ENCODE results near the gene IPPK.
"Not testable (repeated sequence)": the region's sequence is repeated elsewhere in the genome, so short reads cannot be mapped to it uniquely, and the experiment has no call there.

Gene IPPK

DNA sequence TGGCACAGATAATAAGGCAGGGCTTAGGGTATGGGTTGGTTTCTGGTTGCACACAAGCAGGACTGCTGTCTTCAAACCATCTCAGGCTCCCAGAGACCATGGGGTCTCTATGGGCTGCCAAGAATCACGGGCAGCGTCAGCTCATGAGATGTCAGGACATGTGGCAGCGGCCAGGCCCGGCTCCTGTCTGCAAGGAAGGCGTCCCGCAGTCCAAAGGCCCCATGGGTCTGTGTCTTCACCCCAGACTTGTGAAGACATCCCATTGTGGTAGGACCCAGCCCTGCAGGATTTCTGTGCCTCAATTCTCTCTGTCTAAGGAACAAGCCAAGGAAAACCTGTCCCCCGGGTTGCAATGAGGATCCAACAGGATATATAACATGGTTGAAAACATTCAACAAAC is 32.6 kb downstream of the IPPK start:
- peaks cover 89% of the 10 kb centered on the region for H3K36me3 ChIP-seq (ENCODE audit: control insufficient read depth, insufficient read depth, low read length)

GRCh38 chr9:92636627-92637026 is 33.3 kb downstream of the IPPK start:
- no peaks in the 10 kb centered on the region for H3K4me1 ChIP-seq (ENCODE audit: control insufficient read depth, insufficient read depth, low read length, poor library complexity, severe bottlenecking)

More for the DNA sequence above, 32.6 kb downstream of the IPPK start:
- Histone ChIP-seq H3K27ac (ENCODE audit: low read depth, low read length, severe bottlenecking) (no peak overlapping the region), H3K9me3 (ENCODE audit: control insufficient read depth, low read length) (no peaks in the 10 kb centered on the region), H3K4me3 (ENCODE audit: extremely low read depth, insufficient read depth, low read length, poor library complexity, severe bottlenecking) (no peak overlapping the region), H3K4me1 (ENCODE audit: control insufficient read depth, insufficient read depth, low read length, poor library complexity, severe bottlenecking) (no peaks in the 10 kb centered on the region)
- 86 to 100% methylated on average over 4 to 6 of the region's 7 CpGs for WGBS, 2 experiments (ENCODE audit: insufficient coverage in 2 of 2)

DNA sequence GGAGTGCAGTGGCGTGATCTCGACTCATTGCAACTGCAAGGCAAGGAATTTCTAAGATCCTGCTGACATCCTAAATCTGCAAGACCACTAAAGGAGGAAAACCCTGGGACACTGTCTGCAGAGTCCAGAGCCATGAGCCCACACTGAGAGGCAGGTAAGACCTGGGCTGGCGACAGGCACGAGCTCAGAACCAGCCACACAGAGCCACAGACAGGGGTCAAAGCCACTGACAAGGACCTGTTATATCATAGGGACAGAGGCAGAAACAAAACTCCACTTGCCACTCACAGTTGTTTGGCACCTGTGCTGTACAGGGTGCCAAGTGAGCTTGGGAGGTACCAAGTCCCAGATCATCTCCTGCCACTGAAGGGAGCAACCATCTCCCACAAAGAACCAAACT is 34.2 kb downstream of the IPPK start:
- Histone ChIP-seq H3K36me3 (ENCODE audit: control insufficient read depth, insufficient read depth, low read length) (peaks cover 92% of the 10 kb centered on the region), H3K4me3 (ENCODE audit: extremely low read depth, insufficient read depth, low read length, poor library complexity, severe bottlenecking) (no peak overlapping the region), H3K4me1 (ENCODE audit: control insufficient read depth, insufficient read depth, low read length, poor library complexity, severe bottlenecking) (no peaks in the 10 kb centered on the region), H3K9me3 (ENCODE audit: control insufficient read depth, low read length) (no peaks in the 10 kb centered on the region), H3K27ac (ENCODE audit: low read depth, low read length, severe bottlenecking) (no peak overlapping the region)
- WGBS, 2 experiments (ENCODE audit: insufficient coverage in 2 of 2): 82 to 97% methylated on average over 4 of the region's 4 CpGs

More at GRCh38 chr9:92636627-92637026, 33.3 kb downstream of the IPPK start:
- Histone ChIP-seq H3K4me3 (ENCODE audit: extremely low read depth, insufficient read depth, low read length, poor library complexity, severe bottlenecking) (no peak overlapping the region), H3K27ac (ENCODE audit: low read depth, low read length, severe bottlenecking) (no peak overlapping the region), H3K9me3 (ENCODE audit: control insufficient read depth, low read length) (no peaks in the 10 kb centered on the region), H3K36me3 (ENCODE audit: control insufficient read depth, insufficient read depth, low read length) (peaks cover 92% of the 10 kb centered on the region)
- 86 to 93% methylated on average over 2 to 3 of the region's 3 CpGs for WGBS, 2 experiments (ENCODE audit: insufficient coverage in 2 of 2)

DNA sequence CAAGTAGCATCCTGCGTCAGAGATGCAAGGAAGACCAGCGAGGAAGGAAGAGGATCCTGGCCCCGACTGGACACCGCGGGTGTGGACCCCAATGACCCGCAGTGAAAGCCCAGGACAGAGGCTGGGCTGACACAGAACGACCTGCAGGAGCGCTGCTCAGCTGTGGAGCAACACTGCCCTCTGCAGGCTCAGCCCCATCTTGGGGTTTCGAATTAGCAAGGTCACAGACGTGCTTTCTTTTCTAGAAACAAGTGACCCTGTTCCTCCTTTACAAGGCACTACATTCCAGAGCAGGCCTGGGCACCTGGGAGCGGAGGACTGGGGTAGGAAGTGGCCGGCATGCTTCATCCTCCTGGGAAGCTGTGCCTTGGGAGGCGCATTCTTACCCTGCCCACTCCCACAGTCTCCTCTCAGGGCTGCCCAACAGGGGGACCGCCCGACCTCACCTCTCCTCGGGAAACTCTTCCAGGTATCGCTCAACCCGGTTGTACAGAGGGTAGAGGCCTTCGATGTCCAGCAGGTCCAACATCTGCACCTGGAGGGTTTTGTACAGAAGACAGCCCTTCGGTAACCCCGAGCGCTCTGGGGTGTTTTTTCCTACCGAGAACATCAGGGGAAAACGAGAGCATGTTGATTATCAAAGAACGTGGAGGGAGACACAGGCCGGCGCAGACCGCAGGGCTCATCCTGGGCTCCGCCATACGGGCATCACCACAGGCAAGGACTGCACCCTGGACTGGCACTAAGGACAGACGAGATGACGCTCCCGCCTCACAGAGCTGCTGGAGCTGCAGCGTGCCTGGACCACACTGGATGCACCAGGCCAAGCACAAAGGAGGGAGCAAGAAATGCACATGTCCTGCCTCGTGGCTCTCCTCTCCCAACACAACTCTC is 35.0 kb downstream of the IPPK start:
- H3K9me3 ChIP-seq (ENCODE audit: control insufficient read depth, low read length): no peaks in the 10 kb centered on the region
- H3K4me1 ChIP-seq (ENCODE audit: control insufficient read depth, insufficient read depth, low read length, poor library complexity, severe bottlenecking): no peaks in the 10 kb centered on the region
- H3K27ac ChIP-seq (ENCODE audit: low read depth, low read length, severe bottlenecking): no peak overlapping the region
- no peak overlapping the region for H3K4me3 ChIP-seq (ENCODE audit: extremely low read depth, insufficient read depth, low read length, poor library complexity, severe bottlenecking)
- peaks cover 86% of the 10 kb centered on the region for H3K36me3 ChIP-seq (ENCODE audit: control insufficient read depth, insufficient read depth, low read length)
- WGBS, 2 experiments (ENCODE audit: insufficient coverage in 2 of 2): 69 to 71% methylated on average over 28 to 32 of the region's 35 CpGs

- 88 to 100% methylated on average over 3 to 5 of the region's 9 CpGs for WGBS, 2 experiments (ENCODE audit: insufficient coverage in 2 of 2)
- H3K36me3 ChIP-seq (ENCODE audit: control insufficient read depth, insufficient read depth, low read length): peaks cover 77% of the 10 kb centered on the region
- no peaks in the 10 kb centered on the region for H3K9me3 ChIP-seq (ENCODE audit: control insufficient read depth, low read length)
- H3K27ac ChIP-seq (ENCODE audit: low read depth, low read length, severe bottlenecking): no peak overlapping the region
- H3K4me3 ChIP-seq (ENCODE audit: extremely low read depth, insufficient read depth, low read length, poor library complexity, severe bottlenecking): no peak overlapping the region
- H3K4me1 ChIP-seq (ENCODE audit: control insufficient read depth, insufficient read depth, low read length, poor library complexity, severe bottlenecking): no peaks in the 10 kb centered on the region
Measured at GRCh38 chr9:92633614-92634278, 36.2 kb downstream of the IPPK start.

GRCh38 chr9:92632641-92633040 is 37.3 kb downstream of the IPPK start:
- WGBS, 2 experiments (ENCODE audit: insufficient coverage in 2 of 2): 96 to 97% methylated on average over 5 of the region's 5 CpGs
- Histone ChIP-seq H3K4me1 (ENCODE audit: control insufficient read depth, insufficient read depth, low read length, poor library complexity, severe bottlenecking) (no peaks in the 10 kb centered on the region), H3K4me3 (ENCODE audit: extremely low read depth, insufficient read depth, low read length, poor library complexity, severe bottlenecking) (no peak overlapping the region), H3K27ac (ENCODE audit: low read depth, low read length, severe bottlenecking) (no peak overlapping the region), H3K36me3 (ENCODE audit: control insufficient read depth, insufficient read depth, low read length) (peaks cover 74% of the 10 kb centered on the region), H3K9me3 (ENCODE audit: control insufficient read depth, low read length) (no peaks in the 10 kb centered on the region)

DNA sequence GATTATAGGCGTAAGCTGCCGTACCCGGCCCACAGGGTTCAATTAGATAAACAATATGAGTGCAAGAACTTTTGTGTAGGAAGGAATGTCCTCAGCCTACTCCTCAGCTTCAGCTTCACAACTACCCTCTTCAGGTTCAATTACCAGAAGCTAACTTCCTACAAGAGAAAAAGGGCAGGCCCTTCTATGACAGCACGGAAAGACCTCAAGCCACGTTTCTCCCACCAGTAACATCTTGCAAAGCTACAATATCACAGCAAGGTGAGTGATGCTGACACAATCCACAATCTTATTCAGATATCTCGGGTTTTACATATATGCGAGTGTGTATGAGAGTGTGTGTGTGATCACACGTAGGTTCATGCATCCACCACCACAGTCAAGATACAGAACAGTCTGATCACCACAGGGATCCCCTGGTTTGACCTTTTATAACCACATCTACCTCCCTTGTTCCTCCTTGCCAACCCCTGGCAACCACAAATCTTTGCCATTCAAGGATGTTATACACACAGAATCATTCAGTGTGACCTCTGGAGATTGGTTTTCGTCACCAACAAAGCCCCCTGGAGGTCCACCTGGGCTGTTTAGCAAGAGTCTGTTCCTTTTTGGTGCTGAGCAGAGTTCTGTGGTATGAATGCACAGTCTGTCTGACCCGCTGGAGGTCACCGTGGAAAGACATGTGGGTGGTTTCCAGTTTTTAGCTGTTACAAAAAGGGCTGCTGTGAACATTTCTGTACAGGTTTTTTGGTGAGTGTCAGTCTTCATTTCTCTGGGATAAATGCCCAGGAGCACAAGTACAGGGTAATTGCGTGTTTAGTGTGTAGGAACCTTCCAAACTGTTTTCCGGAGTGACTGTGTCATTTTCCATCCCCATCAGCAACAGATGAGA is 38.2 kb downstream of the IPPK start:
- WGBS, 2 experiments (ENCODE audit: insufficient coverage in 2 of 2): 95 to 96% methylated on average over 5 of the region's 13 CpGs
- Histone ChIP-seq H3K27ac (ENCODE audit: low read depth, low read length, severe bottlenecking) (no peak overlapping the region), H3K4me3 (ENCODE audit: extremely low read depth, insufficient read depth, low read length, poor library complexity, severe bottlenecking) (no peak overlapping the region), H3K36me3 (ENCODE audit: control insufficient read depth, insufficient read depth, low read length) (peaks cover 67% of the 10 kb centered on the region), H3K9me3 (ENCODE audit: control insufficient read depth, low read length) (no peaks in the 10 kb centered on the region), H3K4me1 (ENCODE audit: control insufficient read depth, insufficient read depth, low read length, poor library complexity, severe bottlenecking) (no peaks in the 10 kb centered on the region)

GRCh38 chr9:92627651-92628050 is 42.3 kb downstream of the IPPK start:
- no peaks in the 10 kb centered on the region for H3K9me3 ChIP-seq (ENCODE audit: control insufficient read depth, low read length)
- H3K4me3 ChIP-seq (ENCODE audit: extremely low read depth, insufficient read depth, low read length, poor library complexity, severe bottlenecking): no peak overlapping the region
- 88 to 100% methylated on average over 3 to 4 of the region's 5 CpGs for WGBS, 2 experiments (ENCODE audit: insufficient coverage in 2 of 2)
- H3K36me3 ChIP-seq (ENCODE audit: control insufficient read depth, insufficient read depth, low read length): peaks cover 51% of the 10 kb centered on the region
- no peak overlapping the region for H3K27ac ChIP-seq (ENCODE audit: low read depth, low read length, severe bottlenecking)
- H3K4me1 ChIP-seq (ENCODE audit: control insufficient read depth, insufficient read depth, low read length, poor library complexity, severe bottlenecking): no peaks in the 10 kb centered on the region

DNA sequence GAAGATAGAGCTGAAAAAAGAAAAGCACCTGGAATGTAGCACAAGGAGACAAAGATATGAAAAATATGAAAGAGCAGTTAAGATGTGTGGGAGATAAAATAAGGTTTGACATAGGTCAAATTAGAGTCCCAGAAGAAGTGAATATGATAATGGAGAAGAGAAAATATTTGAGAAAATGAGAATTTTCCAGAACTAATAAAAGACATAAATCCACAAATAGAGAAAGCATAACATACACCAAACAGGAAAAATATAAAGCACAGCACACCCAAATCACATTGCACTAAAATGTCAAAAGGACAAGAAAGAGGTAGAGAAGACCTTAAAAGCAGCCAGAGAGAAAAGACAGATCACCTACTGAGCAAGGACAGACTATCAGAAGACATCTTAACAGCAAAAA is 43.4 kb downstream of the IPPK start:
- no peaks in the 10 kb centered on the region for H3K9me3 ChIP-seq (ENCODE audit: control insufficient read depth, low read length)
- no peaks in the 10 kb centered on the region for H3K4me1 ChIP-seq (ENCODE audit: control insufficient read depth, insufficient read depth, low read length, poor library complexity, severe bottlenecking)
- H3K36me3 ChIP-seq (ENCODE audit: control insufficient read depth, insufficient read depth, low read length): peaks cover 43% of the 10 kb centered on the region
- H3K4me3 ChIP-seq (ENCODE audit: extremely low read depth, insufficient read depth, low read length, poor library complexity, severe bottlenecking): no peak overlapping the region
- no peak overlapping the region for H3K27ac ChIP-seq (ENCODE audit: low read depth, low read length, severe bottlenecking)

- not testable (repeated sequence) for H3K4me1 ChIP-seq (ENCODE audit: control insufficient read depth, insufficient read depth, low read length, poor library complexity, severe bottlenecking); H3K27ac ChIP-seq (ENCODE audit: low read depth, low read length, severe bottlenecking); H3K9me3 ChIP-seq (ENCODE audit: control insufficient read depth, low read length); H3K4me3 ChIP-seq (ENCODE audit: extremely low read depth, insufficient read depth, low read length, poor library complexity, severe bottlenecking)
- 80 to 85% methylated on average over 1 to 3 of the region's 3 CpGs for WGBS, 2 experiments (ENCODE audit: insufficient coverage in 2 of 2)
- peaks cover 42% of the 10 kb centered on the region for H3K36me3 ChIP-seq (ENCODE audit: control insufficient read depth, insufficient read depth, low read length)
Measured at GRCh38 chr9:92623936-92624335, 46.0 kb downstream of the IPPK start.

Measured in mesodermal cell (in vitro differentiated cells).